Bone marrow (tissue), 2 donors: ENCODE measurements around the gene ECM2.

Source experiments
- DNase-seq, 2 donors: peaks; one replicate each; lab custom pipeline; 2025; lab: John Stamatoyannopoulos, UW

The ECM2 gene

DNA sequence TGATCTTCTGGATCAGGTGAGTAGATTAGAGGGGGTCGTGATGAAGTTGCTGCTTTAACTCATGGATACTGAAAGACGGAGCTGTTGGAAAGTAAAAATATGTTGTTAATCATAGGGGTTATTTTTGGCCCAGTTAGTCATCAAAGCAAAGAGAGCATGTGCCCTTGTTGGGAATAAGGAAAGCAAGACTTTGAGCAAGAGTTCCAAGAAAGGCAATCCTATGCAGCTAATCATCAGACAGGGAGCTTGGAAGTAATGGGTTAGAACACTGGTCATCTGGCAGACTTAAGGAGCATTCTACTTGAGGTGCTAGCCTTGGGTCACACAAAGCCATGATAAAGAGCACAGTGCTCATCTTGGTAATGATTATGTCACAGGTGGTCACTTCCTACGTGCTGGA lies 71.8 kb downstream of the ECM2 start:
- no peak for DNase-seq

GRCh38 chr9:92463387-92463786 lies 72.4 kb downstream of the ECM2 start:
- DNase-seq = no peak

DNA sequence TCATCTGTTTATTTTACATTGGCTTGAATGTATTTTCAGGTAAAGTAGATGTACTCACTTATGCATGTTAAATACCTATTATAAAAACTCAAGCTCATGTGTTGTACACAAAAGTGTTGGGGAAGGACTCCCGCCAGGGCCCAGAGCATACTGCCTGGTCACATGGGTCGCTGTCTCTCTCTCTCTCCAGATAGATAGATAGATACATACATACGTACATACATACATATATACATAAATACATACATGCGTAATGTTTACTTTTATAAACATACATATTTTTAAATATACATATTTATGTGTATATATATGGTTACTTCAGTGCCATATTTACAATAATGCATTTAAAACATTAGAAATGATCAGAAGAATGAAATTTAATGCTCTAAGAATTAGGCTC lies 78.2 kb downstream of the ECM2 start:
- DNase-seq = no peak

GRCh38 chr9:92455217-92455616 lies 80.6 kb downstream of the ECM2 start:
- DNase-seq = no peak

GRCh38 chr9:92446536-92446935 lies 89.3 kb downstream of the ECM2 start:
- DNase-seq = no peak
